Measurements from ENCODE around the gene MPRIP.

Gene MPRIP

DNA sequence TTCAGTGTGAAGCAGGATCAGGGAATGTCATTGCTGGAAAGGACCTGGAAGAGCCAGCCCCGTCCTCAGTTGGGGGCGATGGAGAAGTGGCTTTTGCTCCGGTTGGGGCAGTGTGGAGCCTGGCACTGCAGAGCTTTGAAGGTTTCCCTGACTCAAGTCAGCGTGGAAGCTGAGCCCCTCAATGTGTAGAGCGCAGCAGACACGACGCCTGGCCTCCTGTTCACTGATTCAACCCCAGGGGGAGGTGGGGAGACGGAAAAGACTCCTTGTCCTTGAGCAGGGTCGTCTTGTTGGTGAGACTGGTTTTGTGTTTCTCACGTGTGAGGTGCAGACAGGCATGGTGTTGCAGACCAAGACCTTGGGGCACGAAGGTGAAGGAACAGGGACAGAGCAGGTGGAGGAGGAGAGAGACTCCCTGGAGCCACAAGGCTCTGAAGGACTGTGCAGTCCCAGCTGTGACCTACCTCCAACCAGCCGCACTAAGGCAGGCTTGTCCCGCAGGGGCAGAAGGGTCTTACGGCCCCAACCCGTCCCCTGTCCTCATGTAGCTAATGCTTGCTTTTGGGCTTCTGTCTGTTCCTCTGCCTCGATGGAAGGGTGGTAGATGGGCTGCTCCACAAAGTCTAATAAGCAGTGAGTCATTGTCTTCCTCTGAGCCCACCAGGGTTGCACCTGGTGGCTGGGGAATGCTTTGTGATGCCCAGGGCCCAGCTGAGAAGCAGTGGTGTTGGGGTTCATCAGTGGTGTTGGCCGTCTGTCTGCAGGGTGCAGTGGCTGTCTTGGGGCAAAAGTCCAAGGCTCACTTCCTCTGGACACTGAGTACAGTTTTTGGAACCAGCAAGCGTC, 47.8 kb downstream of the MPRIP start:
- no peak for DNase-seq

DNA sequence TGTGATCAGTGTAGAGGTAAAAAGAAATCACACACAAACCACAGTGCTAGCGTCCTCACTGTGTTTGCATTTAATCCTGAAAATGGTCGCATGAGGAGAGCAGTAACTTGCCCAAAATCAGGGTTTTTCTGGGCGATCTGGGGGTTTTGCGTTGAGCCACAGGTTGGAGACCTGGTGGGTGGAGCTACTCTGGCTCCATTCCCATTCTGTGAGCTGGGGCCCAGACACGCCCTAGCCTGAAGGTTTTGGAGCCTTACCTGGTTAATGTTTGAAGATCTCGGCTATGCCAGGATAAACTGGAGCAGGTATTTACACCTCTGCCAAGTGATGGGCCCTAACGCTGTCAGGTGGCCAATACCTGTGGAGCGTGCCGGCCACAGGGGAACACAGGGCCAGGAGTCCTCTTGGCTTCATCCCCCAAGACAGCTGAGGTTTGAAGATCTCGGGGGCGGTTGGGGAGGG, 48.4 kb downstream of the MPRIP start:
- DNase-seq, result no peak

DNA sequence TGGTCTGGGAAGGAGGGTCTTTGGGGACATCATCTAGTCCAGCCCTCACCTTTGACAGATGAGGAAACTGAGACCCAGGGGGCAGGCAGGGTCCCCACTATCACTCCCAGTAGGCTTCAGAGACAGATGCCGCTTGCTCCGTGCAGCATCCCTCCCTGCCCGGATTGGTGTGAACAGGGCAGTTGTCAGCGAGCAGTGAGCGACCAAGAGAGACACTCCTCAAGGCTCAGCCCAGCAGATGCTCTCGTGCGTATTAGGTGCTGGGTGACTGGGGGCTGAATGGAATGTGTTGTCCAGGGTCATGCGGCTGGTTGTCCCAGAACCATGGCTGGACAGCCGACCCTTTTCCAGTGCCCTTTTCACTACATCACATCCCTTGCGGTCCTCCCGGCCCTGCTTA, 49.0 kb downstream of the MPRIP start:
- no peak for DNase-seq

DNA sequence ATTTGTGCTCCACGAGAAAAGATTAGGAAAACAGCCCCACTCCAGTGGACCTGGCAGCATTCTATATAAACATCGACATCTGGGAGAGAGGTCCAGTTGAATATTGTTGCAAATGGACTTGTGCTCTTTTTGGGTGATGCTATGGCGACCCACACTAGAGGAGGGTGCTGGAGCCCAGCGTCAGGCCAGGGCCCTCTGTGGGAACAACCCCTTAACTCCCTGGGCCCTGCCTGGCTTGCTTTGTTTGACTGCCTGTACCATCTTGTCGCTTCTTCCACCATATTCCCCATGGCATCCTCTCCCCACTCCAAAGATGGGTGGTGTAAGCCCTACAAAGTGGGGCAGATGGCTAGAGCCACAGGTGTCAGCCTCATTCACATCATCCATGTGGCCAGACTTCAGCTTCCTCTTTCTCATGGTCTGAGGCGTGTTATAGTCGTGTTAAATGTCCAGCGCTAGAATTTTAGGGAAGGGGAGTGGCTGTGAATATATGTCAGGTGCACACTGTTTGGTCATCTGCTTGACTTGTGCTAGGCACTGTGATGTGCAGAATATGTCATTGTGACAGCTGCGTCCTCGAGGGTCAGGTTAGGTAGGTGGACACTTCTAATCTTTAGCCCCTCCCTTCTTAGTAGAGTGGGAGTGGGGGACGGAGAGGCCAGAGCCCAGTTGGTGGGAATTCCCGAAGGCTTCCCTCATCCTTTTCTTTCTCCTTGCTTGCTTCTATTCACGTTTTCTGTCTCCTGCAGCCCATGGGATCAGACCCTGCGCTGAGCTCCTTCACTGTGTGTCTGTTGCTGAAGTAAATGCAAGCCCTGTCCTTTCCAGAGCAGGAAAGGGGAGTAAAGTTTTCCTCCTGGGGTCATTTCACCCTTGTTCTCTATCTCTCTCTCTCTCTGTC, 49.8 kb downstream of the MPRIP start:
- no peak for DNase-seq

DNA sequence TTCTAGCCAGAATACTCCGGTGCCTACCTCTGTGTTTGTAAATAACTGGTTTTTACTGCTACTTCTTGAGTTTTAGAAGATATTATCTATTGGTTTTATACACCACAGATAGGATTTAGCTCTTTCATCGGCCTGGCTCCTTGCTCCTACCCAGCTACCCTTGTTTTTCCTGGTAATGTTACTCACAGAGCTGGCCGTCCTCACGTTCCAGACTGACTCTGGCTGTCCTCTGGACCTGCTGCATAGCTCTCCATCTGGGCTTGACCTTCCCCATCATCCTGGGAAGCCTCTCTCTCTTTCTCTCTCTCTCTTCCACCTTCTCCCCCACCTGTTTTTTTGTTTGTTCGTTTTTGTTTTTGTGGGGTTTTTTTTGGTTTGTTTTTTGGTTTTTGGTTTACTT, 51.5 kb downstream of the MPRIP start:
- no peak for DNase-seq

DNA sequence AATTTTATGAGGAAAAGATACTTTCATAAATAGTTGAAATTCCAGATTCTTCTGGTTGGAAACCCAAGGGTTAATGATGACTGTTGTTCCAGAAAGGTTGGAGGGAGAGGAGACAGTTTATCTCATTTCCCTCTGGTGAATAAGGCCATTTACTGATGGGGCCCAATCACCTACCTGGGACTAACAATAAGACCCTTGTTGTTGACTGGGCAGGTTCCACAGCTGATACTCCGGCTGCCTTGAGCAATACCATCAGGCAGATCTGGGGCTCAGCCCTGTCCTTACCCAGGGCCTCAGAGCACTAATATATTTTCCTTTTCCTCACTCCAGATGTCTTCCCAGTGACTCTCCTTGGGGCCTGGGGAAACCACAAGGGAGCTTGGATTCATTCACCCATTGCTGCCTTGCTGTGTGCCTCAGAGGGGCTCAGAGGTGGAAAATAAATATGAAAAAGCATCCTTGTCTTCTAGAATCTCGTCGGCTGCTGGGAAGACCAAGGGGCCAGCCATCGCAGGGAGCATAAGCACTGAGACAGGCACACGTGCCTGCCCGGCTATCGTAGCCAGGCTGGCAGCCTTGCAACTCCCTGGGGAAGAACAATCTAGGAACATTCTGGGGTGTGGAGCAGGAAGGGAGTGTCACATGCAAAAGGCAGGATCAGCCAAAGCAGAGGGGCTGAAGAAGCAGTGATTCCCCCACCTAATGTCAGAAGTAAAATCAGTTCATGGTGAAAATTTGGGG, 54.4 kb downstream of the MPRIP start:
- DNase-seq, result no peak

DNA sequence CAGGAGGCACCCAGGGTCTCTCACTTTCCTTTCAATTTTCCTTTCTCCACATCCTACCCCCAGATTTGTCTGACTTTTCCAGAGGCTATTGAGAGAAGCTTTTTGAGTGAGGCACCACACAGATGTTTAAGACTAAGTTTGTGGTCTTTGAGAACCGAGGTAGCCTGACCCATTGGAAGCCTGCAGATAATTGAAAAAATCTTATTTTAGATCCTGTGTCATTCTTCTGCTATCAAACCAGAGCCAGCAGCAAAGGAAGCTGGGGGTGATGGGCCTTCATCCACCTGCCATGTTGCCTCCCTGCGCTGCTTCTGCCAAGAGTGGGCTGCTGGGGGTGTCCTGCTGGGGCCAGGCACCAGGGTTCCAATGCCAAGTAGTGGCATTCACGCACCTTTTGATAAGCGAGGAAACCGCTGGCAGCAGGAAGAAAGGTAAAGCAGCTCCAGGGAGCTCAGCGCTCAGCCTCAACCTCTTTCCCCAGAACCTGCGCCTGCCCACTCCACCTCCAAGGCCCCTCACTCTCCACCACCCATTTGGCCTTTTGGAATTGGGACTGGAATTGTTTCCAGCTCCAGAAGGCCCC, 55.6 kb downstream of the MPRIP start:
- DNase-seq, result no peak

DNA sequence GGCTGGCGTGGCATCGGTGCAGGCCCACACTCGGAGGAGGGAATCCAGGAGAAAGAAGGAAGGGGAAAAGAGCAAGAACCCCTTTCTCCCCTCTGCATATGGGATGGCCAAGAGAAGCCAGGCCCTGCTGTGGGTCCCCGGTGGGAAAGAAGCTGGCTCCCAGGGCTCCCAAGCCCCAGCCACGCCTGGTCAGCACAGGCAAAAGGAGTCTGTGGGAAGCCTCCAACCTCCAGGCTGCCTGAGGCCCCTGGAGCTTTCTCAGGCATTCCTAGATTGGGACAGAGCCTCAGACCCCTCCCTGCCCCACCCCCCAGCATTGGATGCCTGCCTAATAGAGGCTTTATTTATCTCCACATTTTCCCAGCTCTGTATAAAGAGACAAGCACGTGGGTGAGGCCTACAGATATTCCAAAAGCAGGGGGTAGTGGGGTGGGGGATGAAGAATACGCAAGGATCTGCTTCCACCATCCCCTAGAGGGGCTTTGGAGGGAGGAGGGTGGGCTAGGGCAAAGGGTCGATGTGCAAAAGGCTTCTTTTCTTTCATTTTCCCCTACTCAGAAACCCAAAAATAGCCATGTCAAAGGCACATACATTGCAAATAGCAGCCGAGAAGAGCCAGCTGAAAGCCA, 56.4 kb downstream of the MPRIP start:
- no peak for DNase-seq

DNA sequence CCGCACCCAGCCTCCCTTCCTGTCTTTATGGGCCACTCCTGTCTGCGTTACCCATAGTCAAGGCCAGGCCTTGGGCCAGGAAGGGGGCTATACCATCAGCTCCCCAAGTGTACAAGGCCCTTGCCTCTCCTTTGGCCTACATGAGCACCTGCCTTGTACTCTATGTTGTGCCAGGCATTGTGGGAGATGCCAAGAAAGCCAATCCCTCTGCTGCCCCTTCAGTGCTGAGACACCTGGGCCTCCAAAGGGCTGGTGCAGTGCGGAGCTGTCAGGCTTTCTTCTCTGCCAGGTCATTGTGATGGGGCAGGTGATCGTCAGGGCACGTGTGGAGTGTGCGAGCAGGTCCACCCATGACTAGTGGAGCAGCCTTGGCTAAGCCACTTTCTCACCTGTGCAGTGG, 59.9 kb downstream of the MPRIP start:
- no peak for DNase-seq

DNA sequence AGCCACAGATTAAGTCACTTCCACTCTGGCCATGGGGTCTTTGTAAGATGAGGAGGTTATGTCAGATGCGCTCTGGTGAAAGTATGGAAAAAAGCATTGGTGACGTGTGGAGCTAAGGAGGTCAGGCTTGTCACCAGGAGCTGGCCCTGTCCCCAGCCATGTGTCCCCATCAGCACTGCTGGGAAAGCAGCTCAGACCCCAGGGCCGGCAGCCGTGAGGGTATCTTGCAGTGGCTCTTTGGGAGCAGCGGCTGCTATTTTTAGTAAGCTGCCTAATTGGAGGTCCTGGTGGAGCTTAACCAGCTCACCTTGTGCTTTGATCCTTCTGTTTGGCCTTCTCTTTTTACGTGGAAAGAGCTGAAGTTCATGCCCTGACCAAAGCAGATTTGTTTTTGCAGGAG, 60.9 kb downstream of the MPRIP start:
- no peak for DNase-seq

DNA sequence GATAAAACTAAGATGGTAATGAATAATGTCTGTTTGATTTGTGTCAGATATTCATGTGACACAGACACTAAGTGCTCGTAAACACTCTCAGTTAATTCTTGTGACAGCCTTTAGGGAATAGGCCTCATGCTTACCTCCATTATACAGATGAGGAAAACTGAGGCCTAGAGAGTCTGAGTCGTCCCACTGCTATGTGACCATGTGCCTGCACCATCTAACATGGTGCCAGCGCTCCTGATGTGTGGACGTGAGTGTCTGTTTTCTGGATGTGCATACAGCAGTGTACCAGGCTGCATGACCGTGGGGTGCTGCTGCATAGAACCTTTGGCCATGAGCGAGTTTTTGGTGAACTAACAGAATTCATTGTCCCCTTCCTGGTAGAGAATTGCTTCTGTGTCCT, 61.8 kb downstream of the MPRIP start:
- DNase-seq, result no peak

DNA sequence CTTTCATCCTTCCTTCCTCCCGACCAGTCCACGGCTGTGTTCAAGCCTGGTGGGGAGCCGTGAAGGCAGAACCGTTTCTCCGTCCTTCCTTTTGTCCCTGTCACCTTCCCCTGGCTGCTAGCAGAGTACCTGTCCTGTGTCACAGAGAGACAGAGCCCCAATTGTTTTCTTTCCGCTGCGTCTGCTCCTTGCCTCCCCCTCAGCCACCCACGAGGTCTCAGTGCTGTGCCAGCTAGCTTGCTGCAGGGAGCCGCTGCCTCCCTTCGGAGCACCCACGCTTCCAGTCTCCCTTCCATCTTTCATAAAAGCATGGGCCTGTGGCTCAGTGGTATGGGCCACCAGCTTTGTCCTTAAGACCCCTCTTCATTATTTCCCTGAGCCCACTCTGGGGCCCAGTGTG, 62.2 kb downstream of the MPRIP start:
- DNase-seq, result no peak

DNA sequence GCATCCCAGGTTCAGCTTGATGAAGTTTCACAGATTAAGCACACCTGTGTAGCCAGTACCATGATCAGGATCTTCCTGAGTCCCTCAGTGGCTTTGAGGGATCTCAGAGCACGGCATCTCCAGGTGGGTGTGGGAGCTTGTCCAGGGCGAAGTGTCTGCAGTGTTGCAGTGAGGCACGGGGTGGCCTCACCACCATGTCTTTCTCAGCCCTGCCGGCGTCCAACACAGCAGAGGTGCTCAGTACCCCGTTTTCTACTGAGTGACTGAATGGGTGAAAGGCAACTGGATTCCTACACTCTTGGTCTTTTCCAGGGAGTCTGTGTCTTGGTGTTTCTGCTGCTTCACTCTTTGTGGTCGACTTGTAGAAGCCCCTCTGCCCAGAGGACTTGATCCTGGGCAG, 63.7 kb downstream of the MPRIP start:
- DNase-seq, result no peak

DNA sequence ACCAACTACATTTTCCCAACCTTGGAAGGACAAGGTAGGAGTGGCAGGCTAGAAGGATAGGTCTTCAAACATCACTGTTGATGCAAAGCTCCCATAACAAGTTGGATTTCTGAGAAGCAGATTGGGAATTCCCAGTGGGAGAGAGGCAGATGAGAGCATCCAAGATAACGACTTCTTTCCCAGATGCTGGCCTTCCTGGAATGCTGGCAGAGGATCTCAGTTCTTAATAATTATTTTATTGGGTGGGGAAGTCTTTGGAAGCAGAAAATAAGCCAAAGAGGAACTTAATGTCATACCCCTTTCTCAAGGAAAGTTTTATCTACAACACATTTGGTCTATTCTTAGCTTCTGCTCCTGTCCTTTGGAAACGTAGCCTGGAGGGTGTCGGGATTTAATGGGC, 64.5 kb downstream of the MPRIP start:
- DNase-seq, result no peak

DNA sequence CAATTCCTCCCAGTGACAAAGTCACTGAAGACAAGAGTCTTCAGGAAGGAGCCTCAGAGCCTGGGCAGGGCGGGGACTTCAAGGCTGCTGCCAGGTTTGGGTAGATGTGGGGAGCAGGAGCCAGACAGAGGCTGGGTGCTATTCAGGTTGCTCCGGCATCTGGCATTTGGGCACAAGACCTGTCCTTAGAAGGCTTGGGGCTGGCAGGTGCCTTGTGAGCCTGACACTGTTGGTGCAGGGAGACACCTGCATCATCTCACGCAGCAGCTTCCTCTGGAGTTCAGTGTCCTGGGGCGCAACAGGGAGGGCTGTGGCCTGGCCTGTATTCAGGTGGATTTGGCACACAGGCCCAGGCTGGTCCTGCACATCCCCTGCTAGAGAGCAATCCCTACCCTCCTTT, 65.0 kb downstream of the MPRIP start:
- DNase-seq, result no peak

DNA sequence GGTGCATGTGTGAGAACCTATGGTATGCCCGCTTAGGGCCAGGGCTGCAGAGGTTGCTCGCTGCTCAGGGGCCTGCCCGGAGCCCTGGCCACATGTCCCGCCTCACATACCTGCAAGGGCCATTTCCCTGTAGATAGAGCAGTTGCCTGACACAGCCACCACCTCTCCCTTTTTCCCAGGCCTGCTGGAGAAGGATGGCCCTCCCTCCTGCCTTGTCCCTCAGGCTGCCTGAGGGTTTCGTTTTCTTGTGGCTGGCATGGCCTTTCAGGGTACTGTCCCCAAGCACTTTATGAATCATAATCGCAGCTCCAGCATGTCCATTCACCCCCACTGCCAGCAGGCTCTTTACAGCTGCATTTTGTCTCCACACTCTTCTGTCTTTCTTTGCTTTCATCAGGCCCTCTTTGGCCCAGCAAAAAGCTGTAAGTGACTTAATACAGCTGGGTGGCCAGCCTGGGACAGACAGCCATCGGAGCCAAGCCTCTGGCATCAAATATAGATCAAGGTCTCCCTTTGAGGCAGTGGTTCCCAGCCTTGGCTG, 65.7 kb downstream of the MPRIP start:
- DNase-seq, result no peak

DNA sequence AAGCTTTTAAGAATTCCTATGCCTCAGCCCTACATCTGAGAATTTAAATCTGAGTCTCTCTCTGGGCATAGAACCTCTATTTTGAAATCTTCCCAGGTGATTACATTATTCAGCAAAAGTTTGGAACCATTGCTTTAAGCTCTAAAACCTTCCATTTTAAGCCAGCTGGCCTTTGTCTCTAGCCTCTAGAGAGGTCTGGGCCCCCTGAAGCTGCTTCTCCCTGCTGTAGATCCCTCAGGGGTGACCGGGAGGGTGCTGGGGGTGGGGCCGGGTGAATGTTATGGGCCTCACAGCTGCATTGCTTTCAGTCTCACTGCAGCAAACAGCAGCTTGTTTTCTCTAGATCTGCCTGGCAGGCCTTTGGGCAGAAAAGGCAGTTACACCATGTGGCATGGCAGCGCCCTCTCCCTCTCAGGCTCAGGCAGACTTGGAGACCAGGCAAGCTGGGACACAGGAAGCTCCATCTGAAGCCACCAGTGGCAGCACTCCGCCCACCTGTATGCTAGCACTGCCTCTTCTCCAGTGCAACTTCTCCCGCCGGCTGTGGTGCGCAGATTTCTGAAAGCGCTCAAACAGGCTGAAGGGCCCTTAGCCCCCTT, 66.3 kb downstream of the MPRIP start:
- no peak for DNase-seq

DNA sequence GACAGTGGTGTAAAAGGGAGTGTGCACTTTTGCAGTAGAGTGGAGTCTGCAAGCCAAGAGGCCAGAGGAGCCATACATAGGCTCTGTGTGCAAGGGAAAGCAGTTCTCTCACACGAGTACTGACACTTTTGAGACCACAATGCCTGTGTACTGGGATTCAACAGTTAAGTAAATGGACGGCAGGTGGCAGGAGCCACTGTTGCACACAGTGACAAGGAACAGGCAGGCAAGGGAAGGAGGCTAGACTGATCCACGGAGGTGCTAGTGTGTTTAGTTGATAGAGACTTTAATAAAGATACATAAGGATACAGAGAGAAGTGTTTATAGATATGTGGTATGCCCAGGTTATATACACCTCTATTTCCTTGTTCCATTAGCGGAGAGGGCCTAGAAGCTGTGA, 67.0 kb downstream of the MPRIP start:
- DNase-seq, result peak; percentile 4

DNA sequence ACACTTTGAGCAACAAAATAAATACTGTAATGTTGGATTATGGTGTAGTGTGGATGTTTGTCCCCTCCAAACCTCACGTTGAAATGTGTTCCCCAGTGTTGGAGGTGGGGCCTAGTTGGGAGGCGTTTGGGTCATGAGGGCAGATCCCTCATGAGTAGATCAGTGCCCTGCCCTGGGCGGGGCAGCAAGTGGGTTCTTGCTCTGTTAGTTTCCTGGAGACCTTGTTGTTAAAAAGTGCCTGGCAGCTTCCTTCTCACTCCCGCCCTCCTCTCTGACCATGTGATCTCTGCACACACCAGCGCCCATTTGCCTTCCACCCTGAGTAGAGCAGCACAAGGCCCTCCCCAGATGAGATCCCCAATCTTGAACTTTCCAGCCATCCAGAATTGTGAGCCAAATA, 67.7 kb downstream of the MPRIP start:
- no peak for DNase-seq

DNA sequence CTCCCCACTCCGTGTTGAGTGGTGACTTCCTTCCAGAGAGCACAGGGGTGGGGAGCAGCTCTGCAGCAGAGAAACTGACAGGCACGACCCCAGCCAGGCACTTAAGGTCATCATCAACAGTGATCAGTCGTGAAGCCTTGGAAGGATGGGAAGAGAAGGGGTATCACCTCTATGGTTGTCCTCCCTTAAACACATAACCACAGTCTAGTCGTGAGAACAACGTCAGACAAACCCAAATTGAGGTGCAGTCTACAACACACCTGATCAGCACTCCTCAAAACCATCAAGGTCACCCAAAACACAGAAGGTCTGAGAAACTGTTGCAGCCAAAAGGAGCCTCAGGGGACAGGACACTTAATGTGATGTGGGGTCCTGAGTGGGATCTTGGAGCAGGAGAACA, 68.3 kb downstream of the MPRIP start:
- no peak for DNase-seq
